Psoas muscle (tissue), 8 donors: Measurements from ENCODE around the gene PGLYRP2. TPM values are rescaled to one million over a fixed set of nuclear protein-coding genes. Genes with fewer than 3 reads are reported as not detected.

Experiments used
- ATAC-seq, 4 donors: fragments of 200-7000 bp; cut with Tn5 transposase; one replicate each; pipeline ENCODE4 v1.9.1; 2020; ENCODE audit warnings: moderate library complexity in 3 of 4, mild to moderate bottlenecking in 2 of 4
- DNase-seq, 2 donors: peaks; one replicate each; pipeline ENCODE4 v3.0.0-alpha.2; 2020
- H3K27ac ChIP-seq: fragments of 200-600 bp; one replicate; pipeline ENCODE4 v1.8.0; 2022
- H3K27me3 ChIP-seq, 3 donors: fragments of 200-600 bp in 1 of 3; one replicate each; pipeline versions ENCODE4 v1.6.1 to v1.8.0; 2013 to 2022; ENCODE audit warnings: low read length in 2 of 3, mild to moderate bottlenecking in 2 of 3, moderate library complexity in 1 of 3; ENCODE audit not compliant: insufficient read depth in 3 of 3
- H3K36me3 ChIP-seq, 2 donors: fragments of 200-600 bp in 1 of 2; one replicate each; pipeline versions ENCODE4 v1.6.1 to v1.8.0; 2013 to 2022; ENCODE audit warnings: low read depth in 1 of 2, mild to moderate bottlenecking in 1 of 2, moderate library complexity in 1 of 2; ENCODE audit not compliant: insufficient read depth in 1 of 2
- H3K4me1 ChIP-seq: fragments of 200-600 bp; one replicate; pipeline ENCODE4 v1.8.0; 2022
- H3K4me3 ChIP-seq: fragments of 200-600 bp; one replicate; pipeline ENCODE4 v1.8.0; 2022; ENCODE audit warnings: mild to moderate bottlenecking
- H3K9me3 ChIP-seq: fragments of 200-600 bp; one replicate; pipeline ENCODE4 v1.8.0; 2022
- WGBS, 3 donors: extraction: QIAGEN DNeasy Blood & Tissue Kit; methylation state at CpG; one replicate each; pipeline versions ENCODE4 v1.1.6 to v1.1.7; 2013; 5-methylcytosine and 5-hydroxymethylcytosine counted together
- intact Hi-C, 2 donors: fragments of 100-400 bp; cut with DNase I; formaldehyde crosslinking; loops; one replicate each; pipeline versions ENCODE4 v1.11.0 to v1.14.2; 2022
- polyA plus RNA-seq, 3 donors: library from polyadenylated mRNA; stranded (reverse); fragments of 200-250 nt; gene quantifications; one replicate each; pipeline ENCODE4 v1.2.3, GENCODE V29; 2013
- total RNA-seq, 4 donors: library from RNA; stranded (reverse); fragmentation: NEBNext Ultra II Directional in 2 of 4; extraction: Animal tissue kit (Norgen Biotek cat#: 25700) in 2 of 4; gene quantifications; one replicate each; pipeline versions ENCODE4 v1.2.1 to v1.2.4, GENCODE V29; 2021 to 2023
- TF ChIP-seq, protein P1 (sequence below): fragments of 200-600 bp; IDR thresholded peaks from one replicate; pipeline ENCODE4 v1.8.0; 2022; ENCODE audit warnings: antibody characterized with exemption
- donor health status: healthy with polysubstance abuse.
- donor health status: DM: no; HTN: no; CAD: no; lungs with moderate emphysema.
- donor health status: Bipolar disorder and iron deficiency.
- donor health status: healthy.
- donor health status: DM: yes; HTN: yes; CAD: no.
- donor health status: DM: no; HTN: no; CAD: no.
- donor health status: DM: no; HTN: no; CAD: no.
- donor health status: DM: yes; HTN: yes; CAD: no.

The PGLYRP2 gene
- total and polyA plus RNA-seq, 7 donors: not detected

DNA sequence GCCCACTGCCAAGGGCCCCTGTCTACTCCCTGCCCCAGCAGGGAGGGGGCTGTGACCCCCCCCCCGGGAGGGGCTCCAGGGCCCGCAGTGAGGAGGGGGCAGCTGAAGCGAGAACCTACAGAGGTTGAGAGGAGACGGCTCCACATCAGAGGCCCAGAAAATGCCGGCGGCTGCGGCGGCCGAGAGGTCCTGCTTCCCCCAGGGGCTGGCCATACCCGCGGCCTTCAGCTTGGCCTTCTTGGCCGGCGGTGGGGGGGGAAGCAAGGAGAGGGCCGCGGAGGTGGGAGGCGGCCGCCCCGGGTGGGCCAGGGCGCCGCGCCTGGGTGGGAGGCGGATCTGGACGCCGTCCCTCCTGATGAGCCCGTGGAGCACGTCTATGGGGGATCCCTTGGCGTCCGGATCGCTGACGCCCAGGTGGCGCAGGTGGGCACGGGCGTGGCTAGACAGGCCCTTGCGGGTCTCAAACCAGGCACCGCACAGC, 51.3 kb downstream of the PGLYRP2 start:
- Histone ChIP-seq H3K9me3 (peaks cover 4% of the 10 kb centered on the region), H3K4me3 (no peak overlapping the region), H3K36me3 (peaks cover 9 to 66% of the 10 kb centered on the region in 2 donors), H3K4me1 (peaks cover 18% of the 10 kb centered on the region), H3K27ac (no peak overlapping the region), H3K27me3 (no peaks in the 10 kb centered on the region)
- 92 to 96% (median 93%) methylated on average over 35 of the region's 35 CpGs for WGBS, 3 donors
- ATAC-seq (no peak), DNase-seq (peak in 1 of 2 donors; percentile 57)
- TF ChIP-seq, protein P1, sequence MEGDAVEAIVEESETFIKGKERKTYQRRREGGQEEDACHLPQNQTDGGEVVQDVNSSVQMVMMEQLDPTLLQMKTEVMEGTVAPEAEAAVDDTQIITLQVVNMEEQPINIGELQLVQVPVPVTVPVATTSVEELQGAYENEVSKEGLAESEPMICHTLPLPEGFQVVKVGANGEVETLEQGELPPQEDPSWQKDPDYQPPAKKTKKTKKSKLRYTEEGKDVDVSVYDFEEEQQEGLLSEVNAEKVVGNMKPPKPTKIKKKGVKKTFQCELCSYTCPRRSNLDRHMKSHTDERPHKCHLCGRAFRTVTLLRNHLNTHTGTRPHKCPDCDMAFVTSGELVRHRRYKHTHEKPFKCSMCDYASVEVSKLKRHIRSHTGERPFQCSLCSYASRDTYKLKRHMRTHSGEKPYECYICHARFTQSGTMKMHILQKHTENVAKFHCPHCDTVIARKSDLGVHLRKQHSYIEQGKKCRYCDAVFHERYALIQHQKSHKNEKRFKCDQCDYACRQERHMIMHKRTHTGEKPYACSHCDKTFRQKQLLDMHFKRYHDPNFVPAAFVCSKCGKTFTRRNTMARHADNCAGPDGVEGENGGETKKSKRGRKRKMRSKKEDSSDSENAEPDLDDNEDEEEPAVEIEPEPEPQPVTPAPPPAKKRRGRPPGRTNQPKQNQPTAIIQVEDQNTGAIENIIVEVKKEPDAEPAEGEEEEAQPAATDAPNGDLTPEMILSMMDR: no peak
- intact Hi-C loops: no loop called here

DNA sequence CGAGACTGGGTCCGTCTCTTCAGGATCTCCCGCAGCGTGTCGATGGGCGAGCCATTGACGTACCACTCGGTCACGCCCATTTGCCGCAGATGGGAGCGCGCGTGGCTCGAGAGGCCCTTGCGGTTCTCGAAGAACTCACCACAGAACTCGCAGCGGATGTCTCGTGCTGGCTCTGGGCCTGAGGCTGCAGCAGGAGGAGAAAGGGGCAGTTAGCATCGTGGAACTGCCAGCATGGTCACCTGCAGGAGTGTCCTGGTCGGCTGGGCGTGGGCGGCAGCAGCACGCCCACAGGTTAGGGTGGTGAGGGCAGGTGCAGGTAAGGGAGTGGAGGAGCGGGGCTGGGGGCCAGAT, 52.0 kb downstream of the PGLYRP2 start:
- no peaks in the 10 kb centered on the region for H3K27me3 ChIP-seq
- no peak overlapping the region for H3K4me3 ChIP-seq
- no peak overlapping the region for H3K27ac ChIP-seq
- H3K4me1 ChIP-seq: peaks cover 22% of the 10 kb centered on the region
- TF ChIP-seq, protein P1: no peak
- peaks cover 9 to 73% of the 10 kb centered on the region in 2 donors for H3K36me3 ChIP-seq
- DNase-seq (peak in 1 of 2 donors; percentile 30), ATAC-seq (no peak)
- peaks cover 4% of the 10 kb centered on the region for H3K9me3 ChIP-seq
- WGBS, 3 donors: 97 to 98% (median 97%) methylated on average over 25 of the region's 25 CpGs
- intact Hi-C loops: no loop called here

DNA sequence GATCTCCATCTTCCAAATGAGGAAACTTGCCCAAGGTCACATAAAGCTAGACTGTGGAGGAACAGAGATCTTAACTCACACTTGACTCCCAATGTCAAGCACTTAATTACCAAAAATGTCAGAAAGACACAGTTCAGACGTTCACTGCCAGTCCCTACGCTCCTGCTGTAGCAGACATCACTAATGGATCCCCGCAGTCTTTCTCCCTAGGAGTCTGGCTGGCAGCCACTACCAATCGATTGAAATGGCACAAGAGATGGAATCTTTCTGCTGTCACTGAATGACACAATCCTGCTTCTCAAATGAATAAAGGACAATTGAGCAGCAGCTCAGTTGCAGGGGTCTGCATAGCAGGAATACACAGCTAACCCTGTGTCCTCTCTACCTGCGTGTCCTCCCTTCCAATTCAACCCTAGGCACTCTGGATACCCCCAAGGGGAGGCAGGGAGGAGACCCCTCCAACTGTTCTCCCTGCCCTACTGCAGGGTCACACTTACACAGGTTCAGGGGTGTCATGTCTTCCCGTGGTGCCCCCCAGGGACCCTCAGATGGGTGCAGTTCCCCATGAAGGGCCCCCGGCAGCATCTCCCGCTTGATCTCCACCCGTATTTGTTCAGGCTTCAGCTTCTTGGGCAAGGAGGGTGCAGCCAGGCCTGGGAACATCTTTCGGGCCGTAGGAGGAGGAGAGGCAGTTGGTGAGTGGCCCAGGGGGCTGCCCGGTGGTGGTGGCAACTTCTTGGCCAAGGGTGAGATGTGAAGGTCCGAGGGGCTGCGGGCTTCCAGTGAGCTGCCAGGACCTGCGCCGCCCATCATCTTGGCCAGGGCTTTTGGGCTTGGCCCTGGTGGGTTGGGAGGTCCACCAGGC, 52.6 kb downstream of the PGLYRP2 start:
- Histone ChIP-seq H3K36me3 (peaks cover 9 to 73% of the 10 kb centered on the region in 2 donors), H3K27ac (no peak overlapping the region), H3K4me3 (no peak overlapping the region), H3K9me3 (peaks cover 4% of the 10 kb centered on the region), H3K4me1 (peaks cover 29% of the 10 kb centered on the region), H3K27me3 (no peaks in the 10 kb centered on the region)
- TF ChIP-seq, protein P1: no peak
- ATAC-seq (no peak), DNase-seq (peak in 1 of 2 donors; percentile 46)
- intact Hi-C loops: no loop called here
- 89 to 90% (median 90%) methylated on average over 16 of the region's 16 CpGs for WGBS, 3 donors

DNA sequence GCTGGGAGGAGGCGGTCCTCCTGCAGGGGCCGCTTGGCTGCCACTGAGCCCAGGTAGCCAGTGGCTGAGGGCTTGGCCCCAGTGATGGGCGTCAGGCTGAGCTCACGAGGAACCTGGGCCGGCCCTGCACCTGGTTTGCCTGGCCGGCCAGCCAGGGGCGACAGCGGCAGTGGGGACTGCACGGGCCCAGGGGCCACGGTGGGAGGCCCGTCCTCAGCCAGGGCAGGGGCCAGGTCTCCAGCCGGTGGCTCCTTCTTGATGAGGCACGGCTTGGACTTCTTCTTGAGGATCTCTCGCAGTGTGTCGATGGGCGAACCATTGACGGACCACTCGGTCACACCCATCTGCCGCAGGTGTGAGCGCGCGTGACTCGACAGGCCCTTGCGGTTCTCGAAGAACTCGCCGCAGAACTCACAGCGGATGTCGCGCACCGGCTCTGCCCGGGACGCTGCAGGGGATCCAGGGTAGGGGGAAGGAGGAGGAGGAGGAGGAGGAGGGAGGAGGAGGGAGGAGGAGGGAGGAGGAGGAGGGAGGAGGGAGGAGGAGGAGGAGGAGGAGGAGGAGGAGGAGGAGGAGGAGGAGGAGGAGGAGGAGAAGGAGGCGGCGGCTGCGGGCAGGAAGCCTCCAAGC, 53.9 kb downstream of the PGLYRP2 start:
- Histone ChIP-seq H3K27me3 (no peaks in the 10 kb centered on the region), H3K4me3 (no peak overlapping the region), H3K36me3 (peaks cover 9 to 73% of the 10 kb centered on the region in 2 donors), H3K9me3 (peaks cover 4% of the 10 kb centered on the region), H3K4me1 (peaks cover 20% of the 10 kb centered on the region), H3K27ac (no peak overlapping the region)
- intact Hi-C loops: no loop called here
- TF ChIP-seq, protein P1: no peak
- DNase-seq (peak in 1 of 2 donors; percentile 51), ATAC-seq (no peak)
- WGBS, 3 donors: 94 to 96% (median 94%) methylated on average over 27 to 36 of the region's 36 CpGs
